Ishikawa (cell line): ENCODE data around the gene TRANK1.

Experiments used
- CEBPB ChIP-seq: IDR thresholded peaks from 2 replicates; pipeline ENCODE4 v1.6.1; 2012
- CREB1 ChIP-seq: IDR thresholded peaks from 2 replicates; pipeline ENCODE4 v1.6.1; 2012; ENCODE audit warnings: low read depth
- EGR1 ChIP-seq: IDR thresholded peaks from 2 replicates; pipeline ENCODE4 v1.6.1; 2012
- EP300 ChIP-seq: IDR thresholded peaks from 2 replicates; pipeline ENCODE4 v1.6.1; 2012; ENCODE audit warnings: borderline replicate concordance
- FOXM1 ChIP-seq: IDR thresholded peaks from 2 replicates; pipeline ENCODE4 v1.6.1; 2012; ENCODE audit warnings: low read depth, borderline replicate concordance
- NFIC ChIP-seq: IDR thresholded peaks from 2 replicates; pipeline ENCODE4 v1.6.1; 2012
- RAD21 ChIP-seq: IDR thresholded peaks from 2 replicates; pipeline ENCODE4 v1.6.1; 2012; ENCODE audit warnings: low read depth
- TAF1 ChIP-seq: IDR thresholded peaks from 2 replicates; pipeline ENCODE4 v1.6.1; 2012; ENCODE audit warnings: low read depth, mild to moderate bottlenecking
- TCF12 ChIP-seq: IDR thresholded peaks from 2 replicates; pipeline ENCODE4 v1.6.1; 2012; ENCODE audit warnings: low read depth
- TEAD4 ChIP-seq: IDR thresholded peaks from 2 replicates; pipeline ENCODE4 v1.6.1; 2012
- YY1 ChIP-seq: IDR thresholded peaks from 2 replicates; pipeline ENCODE4 v1.6.1; 2012; ENCODE audit warnings: low read depth
- ZBTB7A ChIP-seq: IDR thresholded peaks from 2 replicates; pipeline ENCODE4 v1.6.1; 2012; ENCODE audit warnings: low read depth
- TF ChIP-seq, protein P1 (sequence below): IDR thresholded peaks from 2 replicates; pipeline ENCODE4 v1.6.1; 2012
- TF ChIP-seq, protein P2 (sequence below): IDR thresholded peaks from 2 replicates; pipeline ENCODE4 v1.6.1; 2012; ENCODE audit warnings: low read depth, mild to moderate bottlenecking
- TF ChIP-seq, protein P3 (sequence below): IDR thresholded peaks from 2 replicates; pipeline ENCODE4 v1.6.1; 2012

The TRANK1 gene

DNA sequence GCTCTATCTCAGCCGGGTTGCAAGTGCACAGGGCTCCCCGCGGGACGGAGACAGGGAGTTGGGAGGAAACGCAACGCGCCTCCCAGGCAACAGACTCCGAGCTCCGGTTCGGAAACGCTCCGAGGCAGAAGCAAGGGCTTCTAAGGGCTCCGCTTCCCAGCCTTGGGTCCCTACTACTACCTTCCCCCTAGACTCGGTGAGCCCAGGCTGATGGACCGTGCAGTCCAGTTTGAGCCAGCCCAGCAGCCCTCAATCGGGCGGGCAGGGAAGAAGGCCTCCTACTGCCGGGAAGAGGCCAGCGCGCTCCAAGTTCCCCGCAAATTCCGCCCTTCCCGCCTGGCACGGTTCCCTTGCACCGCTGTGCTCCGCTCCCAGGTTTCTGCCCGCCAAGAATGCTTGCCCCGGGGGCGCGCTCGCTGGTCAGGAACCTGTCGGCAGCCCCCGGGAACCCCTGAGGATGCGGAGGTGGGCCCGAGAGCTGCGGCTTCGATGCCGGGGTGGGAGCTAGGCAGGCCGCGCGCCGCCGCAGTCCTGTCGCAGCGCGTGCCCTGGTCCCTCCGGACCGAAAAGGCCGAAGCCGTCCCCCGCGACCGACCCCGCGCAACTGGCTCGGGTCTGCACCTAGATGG is 728 bp downstream of the TRANK1 start:
- TF ChIP-seq NFIC (peak; percentile 69), EGR1 (0 out of 2 replicates have a peak, but pooled peaks have one; percentile 28), TEAD4 (no peak), TCF12 (0 out of 2 replicates have a peak, but pooled peaks have one; percentile 24), YY1 (no peak)
- TF ChIP-seq, protein P1, sequence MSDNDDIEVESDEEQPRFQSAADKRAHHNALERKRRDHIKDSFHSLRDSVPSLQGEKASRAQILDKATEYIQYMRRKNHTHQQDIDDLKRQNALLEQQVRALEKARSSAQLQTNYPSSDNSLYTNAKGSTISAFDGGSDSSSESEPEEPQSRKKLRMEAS: peak; percentile 60

DNA sequence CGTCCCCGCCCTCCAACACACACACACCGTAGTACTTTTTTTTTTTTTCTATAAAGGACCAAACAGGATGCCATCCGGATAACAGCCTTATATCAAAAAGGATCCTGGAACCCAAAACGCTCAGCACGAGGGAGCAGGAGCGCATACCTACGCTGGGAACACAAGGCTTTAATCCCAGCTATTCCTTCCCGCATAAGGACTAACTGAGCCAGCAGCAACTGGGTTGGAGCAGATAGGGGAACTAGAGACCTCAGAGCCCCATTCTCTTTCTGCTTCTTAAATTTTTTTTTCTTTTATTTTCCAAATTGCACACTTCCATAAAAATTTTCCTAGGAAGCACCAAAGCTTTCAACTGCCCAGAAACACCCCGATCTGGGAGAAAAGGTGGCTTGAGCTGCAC is 1.3 kb downstream of the TRANK1 start:
- TF ChIP-seq FOXM1 (no peak), EGR1 (no peak), EP300 (no peak), TEAD4 (no peak), CEBPB (no peak), NFIC (no peak), YY1 (no peak)
- TF ChIP-seq, protein P1: no peak
- TF ChIP-seq, protein P2, sequence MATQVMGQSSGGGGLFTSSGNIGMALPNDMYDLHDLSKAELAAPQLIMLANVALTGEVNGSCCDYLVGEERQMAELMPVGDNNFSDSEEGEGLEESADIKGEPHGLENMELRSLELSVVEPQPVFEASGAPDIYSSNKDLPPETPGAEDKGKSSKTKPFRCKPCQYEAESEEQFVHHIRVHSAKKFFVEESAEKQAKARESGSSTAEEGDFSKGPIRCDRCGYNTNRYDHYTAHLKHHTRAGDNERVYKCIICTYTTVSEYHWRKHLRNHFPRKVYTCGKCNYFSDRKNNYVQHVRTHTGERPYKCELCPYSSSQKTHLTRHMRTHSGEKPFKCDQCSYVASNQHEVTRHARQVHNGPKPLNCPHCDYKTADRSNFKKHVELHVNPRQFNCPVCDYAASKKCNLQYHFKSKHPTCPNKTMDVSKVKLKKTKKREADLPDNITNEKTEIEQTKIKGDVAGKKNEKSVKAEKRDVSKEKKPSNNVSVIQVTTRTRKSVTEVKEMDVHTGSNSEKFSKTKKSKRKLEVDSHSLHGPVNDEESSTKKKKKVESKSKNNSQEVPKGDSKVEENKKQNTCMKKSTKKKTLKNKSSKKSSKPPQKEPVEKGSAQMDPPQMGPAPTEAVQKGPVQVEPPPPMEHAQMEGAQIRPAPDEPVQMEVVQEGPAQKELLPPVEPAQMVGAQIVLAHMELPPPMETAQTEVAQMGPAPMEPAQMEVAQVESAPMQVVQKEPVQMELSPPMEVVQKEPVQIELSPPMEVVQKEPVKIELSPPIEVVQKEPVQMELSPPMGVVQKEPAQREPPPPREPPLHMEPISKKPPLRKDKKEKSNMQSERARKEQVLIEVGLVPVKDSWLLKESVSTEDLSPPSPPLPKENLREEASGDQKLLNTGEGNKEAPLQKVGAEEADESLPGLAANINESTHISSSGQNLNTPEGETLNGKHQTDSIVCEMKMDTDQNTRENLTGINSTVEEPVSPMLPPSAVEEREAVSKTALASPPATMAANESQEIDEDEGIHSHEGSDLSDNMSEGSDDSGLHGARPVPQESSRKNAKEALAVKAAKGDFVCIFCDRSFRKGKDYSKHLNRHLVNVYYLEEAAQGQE: no peak

DNA sequence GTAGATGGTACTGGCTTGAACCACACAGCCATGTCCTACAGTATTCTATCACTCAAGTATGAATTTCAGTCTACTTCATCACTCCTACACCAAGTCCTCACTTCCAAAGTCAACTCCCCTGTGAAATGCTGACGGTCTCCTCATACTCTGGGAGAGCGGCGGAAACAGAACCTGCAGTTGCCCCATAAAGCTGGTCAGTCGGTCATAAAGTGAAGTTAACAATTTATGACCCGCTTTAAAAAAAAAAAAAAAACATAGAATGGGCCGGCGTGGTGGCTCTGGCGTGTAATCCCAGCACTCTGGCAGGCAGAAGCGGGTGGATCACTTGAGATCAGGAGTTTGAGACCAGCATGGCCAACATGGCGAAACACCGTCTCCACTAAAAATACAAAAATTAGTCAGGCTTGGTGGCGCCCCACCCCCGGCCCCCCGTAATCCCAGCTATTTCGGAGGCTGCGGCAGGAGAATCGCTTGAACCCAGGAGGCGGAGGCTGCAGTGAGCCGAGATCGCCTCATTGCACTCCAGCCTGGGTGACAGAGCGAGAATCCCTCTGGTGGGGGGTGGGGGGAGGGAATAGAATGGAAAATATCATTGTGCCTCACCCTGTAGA is 2.1 kb downstream of the TRANK1 start:
- TF ChIP-seq, protein P3, sequence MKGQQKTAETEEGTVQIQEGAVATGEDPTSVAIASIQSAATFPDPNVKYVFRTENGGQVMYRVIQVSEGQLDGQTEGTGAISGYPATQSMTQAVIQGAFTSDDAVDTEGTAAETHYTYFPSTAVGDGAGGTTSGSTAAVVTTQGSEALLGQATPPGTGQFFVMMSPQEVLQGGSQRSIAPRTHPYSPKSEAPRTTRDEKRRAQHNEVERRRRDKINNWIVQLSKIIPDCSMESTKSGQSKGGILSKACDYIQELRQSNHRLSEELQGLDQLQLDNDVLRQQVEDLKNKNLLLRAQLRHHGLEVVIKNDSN: no peak
- TF ChIP-seq RAD21 (no peak), EGR1 (no peak), EP300 (no peak), CREB1 (no peak), TEAD4 (no peak), ZBTB7A (no peak), YY1 (no peak), TCF12 (no peak), NFIC (no peak), FOXM1 (no peak), TAF1 (no peak), CEBPB (no peak)
- TF ChIP-seq, protein P1: no peak
- TF ChIP-seq, protein P2: no peak

DNA sequence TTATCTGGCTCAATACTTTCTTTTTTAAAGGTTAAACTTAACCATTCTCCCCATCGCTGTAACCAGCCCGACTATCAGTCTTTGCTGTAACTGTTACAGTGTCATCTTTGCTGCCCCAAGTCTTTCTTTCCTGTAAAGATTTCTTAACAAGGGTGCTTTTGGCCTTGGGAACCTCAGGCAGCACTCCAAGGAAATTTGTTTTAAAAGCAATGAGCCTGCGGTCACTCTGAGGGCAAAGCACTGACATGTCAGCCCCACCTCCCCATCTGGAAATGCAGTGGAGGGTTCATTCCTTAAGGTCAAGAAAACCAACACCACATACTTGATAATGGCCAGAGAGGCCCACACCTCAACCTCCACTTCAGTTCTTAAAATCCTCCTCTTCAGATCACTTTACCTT is 3.2 kb downstream of the TRANK1 start:
- TF ChIP-seq CEBPB (no peak), TAF1 (no peak), TCF12 (no peak)

DNA sequence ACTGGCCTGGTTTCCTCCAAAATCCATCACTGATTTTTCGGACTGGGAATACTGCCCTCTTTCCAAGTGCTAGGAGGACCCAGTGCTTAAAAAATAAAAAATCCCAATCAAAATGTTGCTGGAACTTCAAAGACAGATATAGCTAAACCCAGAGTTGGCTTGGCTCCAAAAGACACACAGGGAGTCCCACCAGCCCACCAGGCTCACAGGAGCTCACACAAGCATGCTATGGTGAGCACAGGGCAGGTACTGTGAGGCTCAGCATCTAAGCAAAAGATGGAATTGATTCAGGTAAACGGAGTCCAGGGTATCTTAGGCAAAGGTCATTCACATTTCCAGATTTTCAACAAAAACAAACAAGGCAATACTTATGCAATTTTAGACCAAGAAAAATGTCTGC is 3.7 kb downstream of the TRANK1 start:
- TF ChIP-seq, protein P3: no peak
- TF ChIP-seq EP300 (no peak), TCF12 (no peak), EGR1 (no peak), FOXM1 (no peak), TEAD4 (no peak), TAF1 (no peak), CEBPB (no peak), YY1 (no peak), RAD21 (no peak), CREB1 (no peak), ZBTB7A (no peak), NFIC (no peak)
- TF ChIP-seq, protein P2: no peak
- TF ChIP-seq, protein P1: no peak
